Ascending aorta (tissue), 2 donors: Measurements from ENCODE around the gene ADORA1. TPM values are rescaled to one million over a fixed set of nuclear protein-coding genes. Genes with fewer than 3 reads are reported as not detected.

Source experiments
- DNase-seq, 2 donors: peaks; one replicate each; pipeline ENCODE4 v3.0.0-alpha.2; 2019; ENCODE audit warnings: low spot score in 2 of 2
- H3K27ac ChIP-seq, 2 donors: fragments of 200-600 bp; sonication (generic); one replicate each; pipeline ENCODE4 v1.5.1; 2016 to 2017; ENCODE audit warnings: mild to moderate bottlenecking in 1 of 2
- H3K27me3 ChIP-seq: fragments of 200-600 bp; sonication (generic); one replicate; pipeline ENCODE4 v1.5.1; 2017
- H3K36me3 ChIP-seq, 2 donors: fragments of 200-600 bp; sonication (generic); one replicate each; pipeline ENCODE4 v1.5.1; 2016
- H3K4me1 ChIP-seq, 2 donors: fragments of 200-600 bp; sonication (generic); one replicate each; pipeline ENCODE4 v1.5.1; 2016 to 2017; ENCODE audit warnings: mild to moderate bottlenecking in 1 of 2
- H3K4me3 ChIP-seq, 2 donors: fragments of 200-600 bp; sonication (generic); one replicate each; pipeline ENCODE4 v1.5.1; 2016 to 2017; ENCODE audit warnings: mild to moderate bottlenecking in 1 of 2
- H3K9me3 ChIP-seq, 2 donors: fragments of 200-600 bp; sonication (generic); one replicate each; pipeline ENCODE4 v1.5.1; 2016
- intact Hi-C: fragments of 100-400 bp; cut with DNase I; formaldehyde crosslinking; loops from one replicate; pipeline ENCODE4 v1.15.1; 2023
- total RNA-seq: library from RNA; depleted of rRNA; stranded (reverse); fragments of >200 nt; gene quantifications from one replicate; pipeline ENCODE4 v1.1.0, GENCODE V29; 2016
- TF ChIP-seq, protein P1 (sequence below), 3 experiments: fragments of 200-600 bp in 2 of 3; fragments of 450-650 bp in 1 of 3; sonication (generic) in 2 of 3; IDR thresholded peaks; one replicate each; pipeline ENCODE4 v1.5.1; 2016 to 2019; ENCODE audit warnings: antibody characterized with exemption in 3 of 3, mild to moderate bottlenecking in 1 of 3, moderate library complexity in 1 of 3

Gene ADORA1
- total RNA-seq, 1 donor from 2014 or later: 2.0 TPM

GRCh38 chr1:203086992-203087763 lies 40.3 kb upstream of the ADORA1 start:
- H3K4me1 ChIP-seq: no peaks in the 10 kb centered on the region
- no peaks in the 10 kb centered on the region for H3K9me3 ChIP-seq
- intact Hi-C loops: no loop called here
- no peak for DNase-seq
- H3K27ac ChIP-seq: no peak overlapping the region
- H3K27me3 ChIP-seq: no peaks in the 10 kb centered on the region
- no peaks in the 10 kb centered on the region for H3K36me3 ChIP-seq
- H3K4me3 ChIP-seq: no peak overlapping the region
- TF ChIP-seq, protein P1, sequence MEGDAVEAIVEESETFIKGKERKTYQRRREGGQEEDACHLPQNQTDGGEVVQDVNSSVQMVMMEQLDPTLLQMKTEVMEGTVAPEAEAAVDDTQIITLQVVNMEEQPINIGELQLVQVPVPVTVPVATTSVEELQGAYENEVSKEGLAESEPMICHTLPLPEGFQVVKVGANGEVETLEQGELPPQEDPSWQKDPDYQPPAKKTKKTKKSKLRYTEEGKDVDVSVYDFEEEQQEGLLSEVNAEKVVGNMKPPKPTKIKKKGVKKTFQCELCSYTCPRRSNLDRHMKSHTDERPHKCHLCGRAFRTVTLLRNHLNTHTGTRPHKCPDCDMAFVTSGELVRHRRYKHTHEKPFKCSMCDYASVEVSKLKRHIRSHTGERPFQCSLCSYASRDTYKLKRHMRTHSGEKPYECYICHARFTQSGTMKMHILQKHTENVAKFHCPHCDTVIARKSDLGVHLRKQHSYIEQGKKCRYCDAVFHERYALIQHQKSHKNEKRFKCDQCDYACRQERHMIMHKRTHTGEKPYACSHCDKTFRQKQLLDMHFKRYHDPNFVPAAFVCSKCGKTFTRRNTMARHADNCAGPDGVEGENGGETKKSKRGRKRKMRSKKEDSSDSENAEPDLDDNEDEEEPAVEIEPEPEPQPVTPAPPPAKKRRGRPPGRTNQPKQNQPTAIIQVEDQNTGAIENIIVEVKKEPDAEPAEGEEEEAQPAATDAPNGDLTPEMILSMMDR (IDR thresholded peaks at IDR 0.05): no peak

GRCh38 chr1:203088441-203088840 lies 39.1 kb upstream of the ADORA1 start:
- no peak for DNase-seq
- Histone ChIP-seq H3K27me3 (no peaks in the 10 kb centered on the region), H3K4me1 (no peaks in the 10 kb centered on the region), H3K9me3 (no peaks in the 10 kb centered on the region), H3K36me3 (no peaks in the 10 kb centered on the region), H3K27ac (no peak overlapping the region), H3K4me3 (no peak overlapping the region)
- TF ChIP-seq, protein P1 (IDR thresholded peaks at IDR 0.05): no peak
- intact Hi-C loops: no loop called here

DNA sequence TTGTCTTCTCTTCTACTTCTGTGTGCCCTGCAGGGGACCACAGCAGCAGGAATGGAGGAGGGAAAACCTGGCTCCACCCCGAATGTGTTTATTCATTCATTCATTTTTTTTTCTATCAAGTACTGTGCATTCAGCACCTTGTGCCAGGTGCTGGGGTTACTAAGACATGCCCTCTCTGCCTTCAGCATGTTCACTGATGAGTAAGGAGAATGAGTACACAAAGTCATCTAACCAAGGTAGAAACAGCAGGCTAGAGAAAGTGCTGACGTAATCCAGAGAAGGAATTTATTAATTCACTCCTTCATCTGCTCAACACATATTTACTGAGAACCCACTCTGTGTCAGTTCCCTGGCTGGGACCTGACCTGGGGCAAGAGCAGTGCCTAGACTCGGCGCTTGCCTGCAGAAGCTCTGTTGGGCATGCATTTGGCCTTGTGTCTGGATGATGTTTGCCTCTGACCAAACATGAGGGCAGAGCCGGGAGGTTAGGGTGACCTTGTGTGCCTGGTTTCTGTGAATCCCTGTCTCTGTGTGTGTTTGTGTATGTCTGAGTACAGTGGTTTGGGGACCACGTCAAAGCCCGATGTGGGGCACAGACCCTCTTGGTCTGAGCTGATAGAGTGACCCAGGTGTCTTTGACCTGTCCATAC lies 38.4 kb upstream of the ADORA1 start:
- Histone ChIP-seq H3K4me3 (no peak overlapping the region), H3K27ac (no peak overlapping the region), H3K36me3 (no peaks in the 10 kb centered on the region), H3K4me1 (no peaks in the 10 kb centered on the region), H3K27me3 (no peaks in the 10 kb centered on the region), H3K9me3 (no peaks in the 10 kb centered on the region)
- TF ChIP-seq, protein P1 (IDR thresholded peaks at IDR 0.05): no peak
- intact Hi-C loops: no loop called here
- no peak for DNase-seq

DNA sequence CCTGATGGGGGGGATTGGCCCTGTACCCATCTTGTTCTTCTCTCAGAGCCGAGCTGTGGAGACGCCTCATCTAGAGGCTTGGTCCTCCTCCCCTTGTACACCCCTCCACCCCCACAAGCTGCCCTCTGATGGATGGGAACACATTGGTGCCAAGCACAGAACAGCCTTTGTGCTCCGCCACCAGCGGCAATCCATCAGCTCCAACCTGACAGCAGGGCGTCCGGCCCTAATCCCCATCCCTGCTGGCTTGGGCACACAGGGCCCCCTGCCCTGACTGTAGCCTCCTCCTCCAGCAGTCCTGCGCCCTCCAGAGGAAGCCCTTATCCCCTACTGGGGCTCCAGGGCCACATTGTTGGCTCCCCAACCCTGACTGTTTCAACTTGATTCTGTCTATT lies 37.9 kb upstream of the ADORA1 start:
- H3K4me3 ChIP-seq: no peak overlapping the region

GRCh38 chr1:203090421-203091198 lies 36.9 kb upstream of the ADORA1 start:
- no peaks in the 10 kb centered on the region for H3K4me1 ChIP-seq
- no peaks in the 10 kb centered on the region for H3K36me3 ChIP-seq
- TF ChIP-seq, protein P1 (IDR thresholded peaks at IDR 0.05): no peak
- H3K4me3 ChIP-seq: no peak overlapping the region
- no peak overlapping the region for H3K27ac ChIP-seq
- H3K27me3 ChIP-seq: no peaks in the 10 kb centered on the region
- H3K9me3 ChIP-seq: peaks cover 11 to 14% of the 10 kb centered on the region in 2 donors
- no peak for DNase-seq
- intact Hi-C loops: no loop called here

More for the DNA sequence above, 37.9 kb upstream of the ADORA1 start:
- no peaks in the 10 kb centered on the region for H3K36me3 ChIP-seq
- DNase-seq: no peak
- peaks cover 3 to 4% of the 10 kb centered on the region in 2 donors for H3K9me3 ChIP-seq
- H3K4me1 ChIP-seq: no peaks in the 10 kb centered on the region
- TF ChIP-seq, protein P1 (IDR thresholded peaks at IDR 0.05): no peak
- no peak overlapping the region for H3K27ac ChIP-seq
- intact Hi-C loops: no loop called here
- no peaks in the 10 kb centered on the region for H3K27me3 ChIP-seq
